Cardiac atrium fibroblast (primary cell): ENCODE results near the gene SLC16A4. TPM values are rescaled to one million over a fixed set of nuclear protein-coding genes. Genes with fewer than 3 reads are reported as not detected.

ENCODE experiments used
- total RNA-seq: library from RNA; depleted of rRNA; stranded (reverse); fragments of >200 nt; gene quantifications from 2 replicates; pipeline ENCODE4 v1.2.3, GENCODE V29; 2015

The SLC16A4 gene
- 10.4 and 17.7 TPM in 2 replicates for total RNA-seq

DNA sequence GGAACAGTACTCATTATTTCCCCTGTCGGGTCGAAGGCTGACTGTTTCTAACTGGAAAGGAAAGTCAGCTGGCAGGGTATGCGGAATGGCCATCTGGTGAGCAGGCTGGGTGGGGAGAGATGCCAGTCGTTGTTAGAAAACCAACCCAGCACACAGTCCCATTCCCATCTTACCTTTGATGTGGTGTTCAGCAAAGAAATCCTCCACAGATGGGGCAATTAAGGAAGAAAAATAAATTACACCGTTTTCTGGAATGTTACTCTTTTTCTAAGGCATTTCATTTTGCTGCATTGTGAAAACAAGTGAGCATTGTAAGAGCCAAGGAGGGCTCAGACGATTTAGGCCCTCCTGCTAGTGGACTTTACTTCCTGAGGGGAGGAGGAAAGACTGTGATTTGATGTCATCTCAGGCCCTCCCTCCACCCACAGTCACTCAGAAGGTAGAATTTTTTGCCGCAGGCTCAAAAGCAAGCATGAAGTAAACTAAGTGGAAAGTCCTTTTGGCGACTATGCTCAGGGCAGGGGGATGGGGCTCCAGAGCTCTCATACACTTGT, at the start of gene SLC16A4:
SLC16A4 (minus strand) TSS at position 335 of the 554 bp plus-strand sequence. CDS start 1,703 bp downstream, outside the sequence.

GRCh38 chr1:110407260-110408210, 16.7 kb upstream of the SLC16A4 start, which contains the start of gene LAMTOR5:
Gene LAMTOR5 (minus strand): TSS chr1:110407694. CDS start chr1:110407620, 74 bp downstream.

GRCh38 chr1:110338886-110339406, 51.9 kb downstream of the SLC16A4 start, which contains the start of gene RBM15:
Gene RBM15 (plus strand): TSS chr1:110339377. CDS start chr1:110339406, 29 bp downstream.

Other genes with a start within 250 kb of the SLC16A4 start
- gene SLC6A17, start 240.5 kb downstream of the SLC16A4 start, total RNA-seq, result under 0.01 TPM in 1 of 2 replicates, not detected in the other
- gene KCNC4, start 180.7 kb downstream of the SLC16A4 start, total RNA-seq, result 2.5 and 3.4 TPM in 2 replicates
- 14.6 and 18.2 TPM in 2 replicates for gene RBM15, start 51.6 kb downstream of the SLC16A4 start, total RNA-seq
- gene LAMTOR5, start 16.7 kb upstream of the SLC16A4 start, total RNA-seq, result 139 and 153 TPM in 2 replicates
- not detected in 2 replicates for gene PROK1, start 60.1 kb upstream of the SLC16A4 start, total RNA-seq
- not detected in 2 replicates for gene KCNA10, start 128.1 kb upstream of the SLC16A4 start, total RNA-seq
- gene KCNA2, start 215.3 kb upstream of the SLC16A4 start, total RNA-seq, result 0.16 TPM in 1 of 2 replicates, not detected in the other